HepG2 (cell line): ENCODE data around the gene TXNDC11. TPM values are rescaled to one million over a fixed set of nuclear protein-coding genes. Genes with fewer than 3 reads are reported as not detected.

Experiments used
- ATAC-seq: fragments of 200-7000 bp; cut with Tn5 transposase; 3 replicates; pipeline ENCODE4 v1.9.1; 2020; ENCODE audit warnings: mild to moderate bottlenecking, moderate library complexity
- BruUV-seq: library from RNA; stranded (reverse); fragments of 400-500 nt; replicated peaks from 2 replicates; lab custom pipeline; 2021; lab: Mats Ljungman, UMichigan
- CTCF ChIA-PET: fragments of 300-600 bp; formaldehyde crosslinking; extraction: SDS; loops from one replicate; lab custom pipeline; 2021; ENCODE audit warnings: low total read pairs, inconsistent platforms, low intra/inter-chr PET ratio; lab: Yijun Ruan, JAX
- POLR2A ChIA-PET: fragments of 350-600 bp; sonication (Branson Sonifier 250); formaldehyde crosslinking; loops from one replicate; lab custom pipeline; 2020; ENCODE audit warnings: antibody characterized with exemption, inconsistent platforms; lab: Yijun Ruan, JAX
- DNase-seq: peaks from one replicate; pipeline ENCODE4 v3.0.0-alpha.2; 2015; ENCODE audit warnings: low spot score
- FAIRE-seq: peaks from 3 replicates; lab custom pipeline; 2011; peaks lifted over from hg19 to GRCh38; lab: Jason Lieb, UNC
- H2AFZ ChIP-seq: one replicate; pipeline ENCODE4 v1.6.1; 2011; ENCODE audit warnings: low read length, inconsistent platforms
- H3K27ac ChIP-seq: fragments of 300-600 bp; 3 replicates; pipeline ENCODE4 v1.8.0; 2011; ENCODE audit warnings: mixed run types, mild to moderate bottlenecking, mixed read lengths, low read length, inconsistent platforms; ENCODE audit not compliant: insufficient read depth; ENCODE audit errors: extremely low read length
- H3K27me3 ChIP-seq, 2 experiments: fragments of 200-600 bp in 1 of 2; 2 replicates in 1 of 2; 3 replicates in 1 of 2; pipeline versions ENCODE4 v1.6.0 to v1.8.0; 2011; ENCODE audit warnings: low read length in 2 of 2, mild to moderate bottlenecking in 2 of 2, moderate library complexity in 2 of 2, inconsistent platforms in 1 of 2; ENCODE audit not compliant: insufficient read depth in 2 of 2, control insufficient read depth in 1 of 2
- H3K36me3 ChIP-seq, 2 experiments: fragments of 200-600 bp in 1 of 2; replicated peaks in 1 of 2; 2 replicates in 1 of 2; 3 replicates in 1 of 2; pipeline versions ENCODE4 v1.5.1 to v1.8.0; 2011; ENCODE audit warnings: low read length in 2 of 2, inconsistent platforms in 1 of 2; ENCODE audit not compliant: insufficient read depth in 2 of 2, control insufficient read depth in 1 of 2
- H3K4me1 ChIP-seq: 2 replicates; pipeline ENCODE4 v1.5.1; 2012; ENCODE audit warnings: low read length, inconsistent platforms; ENCODE audit not compliant: insufficient read depth
- H3K4me2 ChIP-seq: 2 replicates; pipeline ENCODE4 v1.6.0; 2011; ENCODE audit warnings: low read depth, low read length, inconsistent platforms
- H3K4me3 ChIP-seq, 3 experiments: fragments of 200-600 bp in 1 of 3; sonication (generic), shearing (Covaris generic) in 1 of 3; replicated peaks in 1 of 3; 2 replicates each; pipeline ENCODE4 v1.5.1; 2011 to 2016; ENCODE audit warnings: low read length in 3 of 3, inconsistent platforms in 2 of 3, low read depth in 2 of 3, mild to moderate bottlenecking in 2 of 3, control low read depth in 1 of 3, mixed read lengths in 1 of 3; ENCODE audit not compliant: insufficient read depth in 1 of 3
- H3K79me2 ChIP-seq: one replicate; pipeline ENCODE4 v1.6.1; 2011; ENCODE audit warnings: low read length, inconsistent platforms; ENCODE audit not compliant: insufficient read depth
- H3K9ac ChIP-seq: 2 replicates; pipeline ENCODE4 v1.6.0; 2011; ENCODE audit warnings: mild to moderate bottlenecking, low read depth, low read length, inconsistent platforms; ENCODE audit not compliant: insufficient read depth
- H3K9me3 ChIP-seq: 2 replicates; pipeline ENCODE4 v1.5.1; 2012; ENCODE audit warnings: mild to moderate bottlenecking, low read length
- H4K20me1 ChIP-seq: 2 replicates; pipeline ENCODE4 v1.6.0; 2011; ENCODE audit warnings: inconsistent platforms, mild to moderate bottlenecking, low read length, moderate library complexity; ENCODE audit not compliant: insufficient read depth
- ADNP ChIP-seq: sonication (generic); formaldehyde crosslinking; IDR thresholded peaks from 2 replicates; pipeline ENCODE4 v1.4.0; 2020; ENCODE audit warnings: missing genetic modification reagents
- BHLHE40 ChIP-seq: IDR thresholded peaks from 2 replicates; pipeline ENCODE4 v1.6.1; 2011; ENCODE audit warnings: low read length, improper control_type of control experiment
- POLR2AphosphoS5 ChIP-seq: IDR thresholded peaks from 2 replicates; pipeline ENCODE4 v1.6.1; 2012; ENCODE audit warnings: low read depth, low read length
- SRSF9 ChIP-seq: fragments of 200-400 bp; formaldehyde crosslinking; IDR thresholded peaks from 2 replicates; pipeline ENCODE4 v1.6.1; 2018; ENCODE audit warnings: borderline replicate concordance, mild to moderate bottlenecking, low read depth, low read length; ENCODE audit not compliant: insufficient read depth, poor library complexity, severe bottlenecking
- TAF15 ChIP-seq: fragments of 200-400 bp; formaldehyde crosslinking; IDR thresholded peaks from one replicate; pipeline ENCODE4 v1.6.1; 2018; ENCODE audit warnings: mild to moderate bottlenecking, low read depth, low read length; ENCODE audit not compliant: poor library complexity, severe bottlenecking
- TP53 ChIP-seq: sonication (generic); formaldehyde crosslinking; conservative IDR thresholded peaks from 2 replicates; pipeline ENCODE4 v1.4.0; 2020; ENCODE audit warnings: missing genetic modification reagents
- ZKSCAN8 ChIP-seq: IDR thresholded peaks from 2 replicates; pipeline ENCODE4 v1.6.1; 2016; ENCODE audit warnings: borderline replicate concordance, missing genetic modification reagents, missing compliant biosample characterization
- WGBS: methylation state at CpG from one replicate; pipeline ENCODE4 v1.1.6; 2017; ENCODE audit warnings: low lambda C conversion rate; 5-methylcytosine and 5-hydroxymethylcytosine counted together
- in situ Hi-C: cut with HindIII; loops from 2 replicates; pipeline ENCODE4 v1.10.0; 2017; ENCODE audit warnings: low pct_unique_long_range_greater_than_20kb; ENCODE audit not compliant: extremely low pct_ligation_motif_present
- intact Hi-C: fragments of 100-400 bp; cut with micrococcal nuclease; formaldehyde crosslinking; loops from one replicate; pipeline ENCODE4 v1.10.0; 2022; ENCODE audit not compliant: unreplicated experiment
- polyA plus RNA-seq, 8 experiments: library from polyadenylated mRNA; depleted of rRNA in 3 of 8; stranded (reverse) in 7 of 8; unstranded in 1 of 8; fragments of >200 nt; fragmentation: Illumina TruSeq in 4 of 8; extraction: Trizol in 4 of 8; gene quantifications; 2 replicates each; pipeline versions ENCODE4 v1.2.1 to v1.2.3, GENCODE V29; 2011 to 2016; ENCODE audit warnings: low read depth in 4 of 8, missing spikeins in 1 of 8, mixed read lengths in 1 of 8; ENCODE audit not compliant: insufficient read depth in 1 of 8
- total RNA-seq, 5 experiments: library from RNA; depleted of rRNA; stranded (reverse); fragments of >200 nt; fragmentation: Illumina TruSeq; extraction: Trizol; gene quantifications; 2 replicates each; pipeline ENCODE4 v1.2.3, GENCODE V29; 2016; ENCODE audit warnings: low read depth in 1 of 5
- TF ChIP-seq, protein P1 (sequence below): IDR thresholded peaks from 2 replicates; pipeline ENCODE4 v1.6.1; 2016; ENCODE audit warnings: missing genetic modification reagents, missing compliant biosample characterization
- TF ChIP-seq, protein P2 (sequence below): IDR thresholded peaks from 2 replicates; pipeline ENCODE4 v1.6.1; 2016
- TF ChIP-seq, protein P3 (sequence below): sonication (generic); formaldehyde crosslinking; conservative IDR thresholded peaks from 2 replicates; pipeline ENCODE4 v1.4.0; 2020; ENCODE audit warnings: missing genetic modification reagents

Gene TXNDC11
- total and polyA plus RNA-seq, 2 of the 13 experiments (the other 11 are each of a cell fraction or from before 2014, with no cell fraction given) = 74.9 to 123 TPM

DNA sequence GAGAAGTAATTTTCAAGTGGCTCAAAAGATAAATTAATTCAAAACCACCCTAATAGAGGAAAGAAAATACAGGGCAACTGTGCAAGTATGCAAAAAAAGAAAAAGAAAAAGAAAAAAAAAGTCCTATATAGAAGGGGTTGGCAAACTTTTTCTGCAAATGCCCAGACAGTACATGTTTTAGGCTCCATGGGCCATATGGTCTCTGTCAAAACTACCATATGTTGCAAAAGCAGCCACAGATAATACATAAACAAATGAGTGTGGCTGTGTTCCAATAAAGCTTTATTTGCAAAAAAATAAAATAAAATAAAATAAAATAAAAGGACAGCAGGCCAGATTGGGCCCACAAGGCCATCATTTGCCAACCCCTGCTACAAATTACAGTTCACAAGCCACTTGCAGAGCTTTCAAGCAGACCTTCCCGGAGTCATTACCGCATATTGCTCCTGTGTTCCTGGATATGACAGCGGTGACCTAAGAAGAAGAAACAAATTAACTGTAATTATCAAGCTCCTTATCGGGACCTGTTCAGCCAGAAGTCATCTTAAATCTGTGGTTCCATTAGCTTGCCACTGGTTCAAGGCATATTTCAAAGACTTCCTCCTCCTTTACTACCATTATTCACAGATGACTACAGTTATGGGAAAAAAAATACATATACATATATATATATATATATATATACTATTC is 38.5 kb upstream of the TXNDC11 start:
- Histone ChIP-seq H3K4me2 (no peak overlapping the region), H2AFZ (no peak overlapping the region), H3K9me3 (no peaks in the 10 kb centered on the region), H3K27ac (no peak overlapping the region), H3K79me2 (peaks cover 53% of the 10 kb centered on the region), H3K27me3 (no peaks in the 10 kb centered on the region), H4K20me1 (peaks cover 2% of the 10 kb centered on the region; the same call in 1 of the 2 replicates), H3K36me3 (peaks cover 12 to 48% of the 10 kb centered on the region in 2 experiments), H3K4me3 (no peak overlapping the region), H3K9ac (no peak overlapping the region), H3K4me1 (peaks cover 46% of the 10 kb centered on the region)
- ChIA-PET POLR2A (interaction anchor here (1.6 to 3.3 kb wide), 3 partner anchors 10 to 38 kb away, joined by 6 to 21 read pairs (median 16); partner anchors contain the start of genes TXNDC11 and ZC3H7A), CTCF (no interaction called here)
- intact Hi-C loops = loop anchor here (2.0 kb wide), 1 partner anchor 72 kb away; no protein-coding TSS in a partner anchor
- ATAC-seq = no peak
- no peak for TF ChIP-seq BHLHE40
- TF ChIP-seq, protein P1, sequence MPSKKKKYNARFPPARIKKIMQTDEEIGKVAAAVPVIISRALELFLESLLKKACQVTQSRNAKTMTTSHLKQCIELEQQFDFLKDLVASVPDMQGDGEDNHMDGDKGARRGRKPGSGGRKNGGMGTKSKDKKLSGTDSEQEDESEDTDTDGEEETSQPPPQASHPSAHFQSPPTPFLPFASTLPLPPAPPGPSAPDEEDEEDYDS = no peak
- TF ChIP-seq TAF15 = no peak
- TF ChIP-seq POLR2AphosphoS5 = no peak
- TF ChIP-seq TP53 (CRISPR knock-in tag) = no peak
- TF ChIP-seq SRSF9 = no peak
- TF ChIP-seq, protein P2, sequence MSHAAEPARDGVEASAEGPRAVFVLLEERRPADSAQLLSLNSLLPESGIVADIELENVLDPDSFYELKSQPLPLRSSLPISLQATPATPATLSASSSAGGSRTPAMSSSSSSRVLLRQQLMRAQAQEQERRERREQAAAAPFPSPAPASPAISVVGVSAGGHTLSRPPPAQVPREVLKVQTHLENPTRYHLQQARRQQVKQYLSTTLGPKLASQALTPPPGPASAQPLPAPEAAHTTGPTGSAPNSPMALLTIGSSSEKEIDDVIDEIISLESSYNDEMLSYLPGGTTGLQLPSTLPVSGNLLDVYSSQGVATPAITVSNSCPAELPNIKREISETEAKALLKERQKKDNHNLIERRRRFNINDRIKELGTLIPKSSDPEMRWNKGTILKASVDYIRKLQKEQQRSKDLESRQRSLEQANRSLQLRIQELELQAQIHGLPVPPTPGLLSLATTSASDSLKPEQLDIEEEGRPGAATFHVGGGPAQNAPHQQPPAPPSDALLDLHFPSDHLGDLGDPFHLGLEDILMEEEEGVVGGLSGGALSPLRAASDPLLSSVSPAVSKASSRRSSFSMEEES (CRISPR knock-in tag) = no peak
- TF ChIP-seq ADNP (CRISPR knock-in tag) = no peak
- TF ChIP-seq, protein P3, sequence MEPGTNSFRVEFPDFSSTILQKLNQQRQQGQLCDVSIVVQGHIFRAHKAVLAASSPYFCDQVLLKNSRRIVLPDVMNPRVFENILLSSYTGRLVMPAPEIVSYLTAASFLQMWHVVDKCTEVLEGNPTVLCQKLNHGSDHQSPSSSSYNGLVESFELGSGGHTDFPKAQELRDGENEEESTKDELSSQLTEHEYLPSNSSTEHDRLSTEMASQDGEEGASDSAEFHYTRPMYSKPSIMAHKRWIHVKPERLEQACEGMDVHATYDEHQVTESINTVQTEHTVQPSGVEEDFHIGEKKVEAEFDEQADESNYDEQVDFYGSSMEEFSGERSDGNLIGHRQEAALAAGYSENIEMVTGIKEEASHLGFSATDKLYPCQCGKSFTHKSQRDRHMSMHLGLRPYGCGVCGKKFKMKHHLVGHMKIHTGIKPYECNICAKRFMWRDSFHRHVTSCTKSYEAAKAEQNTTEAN (CRISPR knock-in tag) = no peak
- TF ChIP-seq ZKSCAN8 (CRISPR knock-in tag) = no peak
- FAIRE-seq = no peak
- in situ Hi-C loops = no loop called here
- 94% methylated on average over 4 of the region's 4 CpGs for WGBS
- BruUV-seq = no TSS peak
- no peak for DNase-seq
